HG02973 (cell line): ENCODE data around the gene GPR180.

Experiments
- ATAC-seq: cut with Tn5 transposase; IDR thresholded peaks from one replicate; pipeline ENCODE4 v1.9.1; 2021; ENCODE audit warnings: moderate library complexity; ENCODE audit not compliant: unreplicated experiment

GPR180 gene

GRCh38 chr13:94601446-94602431 is at the start of gene GPR180:
TSS of gene GPR180 (plus strand) at chr13:94601857. CDS start at chr13:94601928, 71 bp downstream.
- peak; percentile 100 for ATAC-seq

GRCh38 chr13:94552095-94552494 is 49.6 kb upstream of the GPR180 start:
- no peak for ATAC-seq

- ATAC-seq: no peak
These were observed 47.9 kb upstream of the GPR180 start for GRCh38 chr13:94553766-94554165.

- ATAC-seq: no peak
These were observed 45.6 kb upstream of the GPR180 start for GRCh38 chr13:94556041-94556440.

GRCh38 chr13:94556621-94557020 is 45.0 kb upstream of the GPR180 start:
- no peak for ATAC-seq

GRCh38 chr13:94557684-94558235 is 43.9 kb upstream of the GPR180 start:
- ATAC-seq: no peak

- no peak for ATAC-seq
These were observed 42.9 kb upstream of the GPR180 start for GRCh38 chr13:94558716-94559115.

- no peak for ATAC-seq
These were observed 42.3 kb upstream of the GPR180 start for GRCh38 chr13:94559222-94559795.

- ATAC-seq: no peak
These were observed 41.5 kb upstream of the GPR180 start for GRCh38 chr13:94560116-94560515.

GRCh38 chr13:94561126-94561525 is 40.5 kb upstream of the GPR180 start:
- no peak for ATAC-seq

- ATAC-seq: no peak
These were observed 34.1 kb upstream of the GPR180 start for GRCh38 chr13:94567581-94567980.

- ATAC-seq: no peak
These were observed 33.2 kb upstream of the GPR180 start for GRCh38 chr13:94568443-94568842.

- no peak for ATAC-seq
These were observed 32.0 kb upstream of the GPR180 start for GRCh38 chr13:94569615-94570014.

GRCh38 chr13:94579063-94579462 is 22.6 kb upstream of the GPR180 start:
- ATAC-seq: no peak

GRCh38 chr13:94583926-94584325 is 17.7 kb upstream of the GPR180 start:
- ATAC-seq: no peak

- no peak for ATAC-seq
These were observed 16.0 kb upstream of the GPR180 start for GRCh38 chr13:94585543-94586101.

- ATAC-seq: no peak
These were observed 15.3 kb upstream of the GPR180 start for GRCh38 chr13:94586371-94586770.

- ATAC-seq: no peak
These were observed 13.1 kb upstream of the GPR180 start for GRCh38 chr13:94588541-94588940.

- no peak for ATAC-seq
These were observed 10.9 kb upstream of the GPR180 start for GRCh38 chr13:94590744-94591143.

- peak; percentile 52 for ATAC-seq
These were observed 6.4 kb upstream of the GPR180 start for GRCh38 chr13:94595001-94595949.
